ENCODE measurements around the gene NUP35. TPM values are rescaled to one million over a fixed set of nuclear protein-coding genes. Genes with fewer than 3 reads are reported as not detected.

Gene NUP35
- total RNA-seq, 2 donors from 2014 or later: 27.8 to 30.7 TPM

DNA sequence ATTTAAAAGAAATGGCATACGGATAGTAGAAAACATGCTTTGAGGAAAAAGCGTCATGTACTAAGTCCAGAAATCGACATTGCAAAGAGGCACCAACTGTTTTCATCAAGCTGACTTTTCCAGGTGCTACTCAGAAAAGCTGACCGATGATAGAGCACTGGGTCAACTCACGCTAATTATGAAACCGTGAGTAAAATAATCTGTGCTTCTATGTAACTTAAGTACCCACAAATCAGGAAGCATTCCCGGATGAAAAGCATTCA is 353 bp upstream of the NUP35 start:
- Histone ChIP-seq H3K9ac (ENCODE audit: extremely low read depth, low read length, poor library complexity, severe bottlenecking) (peak overlapping the region; percentile 81), H3K27me3 (ENCODE audit: control insufficient read depth, insufficient read depth, low read length, poor library complexity, severe bottlenecking) (no peaks in the 10 kb centered on the region), H3K4me3 (ENCODE audit: low read length) (peak overlapping the region; percentile 100), H3K27ac (ENCODE audit: low read depth, low read length) (no peak overlapping the region), H3K36me3 (ENCODE audit: control insufficient read depth, insufficient read depth, low read length) (peaks cover 7% of the 10 kb centered on the region), H3K4me1 (ENCODE audit: control insufficient read depth, insufficient read depth, low read length) (no peaks in the 10 kb centered on the region), H3K9me3 (ENCODE audit: control insufficient read depth, low read length) (no peaks in the 10 kb centered on the region)
- WGBS, 2 experiments (ENCODE audit: insufficient coverage in 1 of 2, insufficient read length in 1 of 2): 9 to 18% methylated on average over 5 to 7 of the region's 7 CpGs
- H3K4me3 Mint-ChIP-seq: peak overlapping the region; percentile 97
- H3K27ac Mint-ChIP-seq: peak overlapping the region; percentile 99
- no peaks in the 10 kb centered on the region for H3K9me3 Mint-ChIP-seq
- H3K36me3 Mint-ChIP-seq (ENCODE audit: low read depth): peaks cover 6% of the 10 kb centered on the region
- H3K4me1 Mint-ChIP-seq: peaks cover 12% of the 10 kb centered on the region
- no peaks in the 10 kb centered on the region for H3K27me3 Mint-ChIP-seq (ENCODE audit: insufficient read depth)
- TF ChIP-seq, protein P1, sequence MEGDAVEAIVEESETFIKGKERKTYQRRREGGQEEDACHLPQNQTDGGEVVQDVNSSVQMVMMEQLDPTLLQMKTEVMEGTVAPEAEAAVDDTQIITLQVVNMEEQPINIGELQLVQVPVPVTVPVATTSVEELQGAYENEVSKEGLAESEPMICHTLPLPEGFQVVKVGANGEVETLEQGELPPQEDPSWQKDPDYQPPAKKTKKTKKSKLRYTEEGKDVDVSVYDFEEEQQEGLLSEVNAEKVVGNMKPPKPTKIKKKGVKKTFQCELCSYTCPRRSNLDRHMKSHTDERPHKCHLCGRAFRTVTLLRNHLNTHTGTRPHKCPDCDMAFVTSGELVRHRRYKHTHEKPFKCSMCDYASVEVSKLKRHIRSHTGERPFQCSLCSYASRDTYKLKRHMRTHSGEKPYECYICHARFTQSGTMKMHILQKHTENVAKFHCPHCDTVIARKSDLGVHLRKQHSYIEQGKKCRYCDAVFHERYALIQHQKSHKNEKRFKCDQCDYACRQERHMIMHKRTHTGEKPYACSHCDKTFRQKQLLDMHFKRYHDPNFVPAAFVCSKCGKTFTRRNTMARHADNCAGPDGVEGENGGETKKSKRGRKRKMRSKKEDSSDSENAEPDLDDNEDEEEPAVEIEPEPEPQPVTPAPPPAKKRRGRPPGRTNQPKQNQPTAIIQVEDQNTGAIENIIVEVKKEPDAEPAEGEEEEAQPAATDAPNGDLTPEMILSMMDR (conservative IDR thresholded peaks at IDR 0.05): no peak
- DNase-seq: no peak

DNA sequence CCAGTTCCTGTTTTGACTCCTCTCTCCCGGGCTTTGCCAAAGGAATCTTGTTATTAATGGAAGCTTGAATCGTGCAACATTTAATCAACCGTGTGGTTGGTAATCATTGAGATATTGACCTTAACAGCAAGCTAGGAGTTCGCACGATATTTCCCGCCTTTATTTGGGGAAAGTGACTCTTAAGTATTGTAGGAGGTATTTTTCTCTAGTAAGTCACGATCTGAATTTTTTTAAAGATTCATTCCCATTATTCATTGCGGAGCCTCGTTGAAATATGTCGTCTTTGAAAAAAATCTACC is 663 bp downstream of the NUP35 start:
- TF ChIP-seq, protein P1 (conservative IDR thresholded peaks at IDR 0.05): no peak
- peaks cover 12% of the 10 kb centered on the region for H3K4me1 Mint-ChIP-seq
- no peaks in the 10 kb centered on the region for H3K27me3 Mint-ChIP-seq (ENCODE audit: insufficient read depth)
- H3K4me1 ChIP-seq (ENCODE audit: control insufficient read depth, insufficient read depth, low read length): no peaks in the 10 kb centered on the region
- no peaks in the 10 kb centered on the region for H3K27me3 ChIP-seq (ENCODE audit: control insufficient read depth, insufficient read depth, low read length, poor library complexity, severe bottlenecking)
- WGBS, 2 experiments (ENCODE audit: insufficient coverage in 1 of 2, insufficient read length in 1 of 2): 1 to 20% methylated on average over 1 to 10 of the region's 10 CpGs
- peak overlapping the region; percentile 81 for H3K9ac ChIP-seq (ENCODE audit: extremely low read depth, low read length, poor library complexity, severe bottlenecking)
- H3K9me3 ChIP-seq (ENCODE audit: control insufficient read depth, low read length): no peaks in the 10 kb centered on the region
- DNase-seq: no peak
- H3K36me3 Mint-ChIP-seq (ENCODE audit: low read depth): peaks cover 9% of the 10 kb centered on the region
- peak overlapping the region; percentile 100 for H3K4me3 ChIP-seq (ENCODE audit: low read length)
- H3K27ac Mint-ChIP-seq: peak overlapping the region; percentile 99
- H3K4me3 Mint-ChIP-seq: peak overlapping the region; percentile 97
- H3K9me3 Mint-ChIP-seq: no peaks in the 10 kb centered on the region
- peak overlapping the region; percentile 87 for H3K27ac ChIP-seq (ENCODE audit: low read depth, low read length)
- peaks cover 17% of the 10 kb centered on the region for H3K36me3 ChIP-seq (ENCODE audit: control insufficient read depth, insufficient read depth, low read length)

DNA sequence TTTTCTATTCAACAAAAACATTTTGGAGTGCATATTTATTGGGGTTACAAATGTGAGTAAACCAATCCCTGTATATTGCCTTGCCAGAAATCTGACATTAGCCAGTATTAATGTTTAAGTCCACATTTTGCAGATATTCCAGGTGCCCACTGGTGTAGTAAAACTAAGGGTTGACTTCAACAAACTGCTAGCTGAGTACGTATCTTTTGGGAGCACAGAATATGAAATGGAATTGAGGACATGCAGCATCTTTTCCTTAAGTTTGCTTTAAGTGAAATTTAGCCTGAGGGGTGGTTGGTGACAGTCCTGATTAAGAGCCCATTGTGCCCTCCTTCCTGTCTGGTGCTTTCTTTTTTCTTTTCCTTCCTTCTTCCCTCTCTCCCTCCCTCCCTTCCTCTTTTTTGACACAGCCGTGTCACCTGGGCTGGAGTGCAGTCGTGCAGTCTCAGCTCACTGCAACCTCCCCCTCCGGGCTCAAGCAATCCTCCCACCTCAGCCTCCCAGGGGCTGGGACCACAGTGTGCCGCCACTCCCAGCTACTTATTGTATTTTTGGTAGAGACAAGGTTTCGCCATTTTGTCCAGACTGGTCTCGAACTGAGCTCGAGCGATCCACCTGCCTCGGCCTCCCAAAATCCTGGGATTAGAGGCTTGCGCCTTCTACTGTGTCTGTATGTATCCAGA is 1.6 kb downstream of the NUP35 start:
- no peaks in the 10 kb centered on the region for H3K4me1 ChIP-seq (ENCODE audit: control insufficient read depth, insufficient read depth, low read length)
- Mint-ChIP-seq H3K27me3 (ENCODE audit: insufficient read depth) (no peaks in the 10 kb centered on the region), H3K9me3 (no peaks in the 10 kb centered on the region), H3K36me3 (ENCODE audit: low read depth) (peaks cover 12% of the 10 kb centered on the region), H3K27ac (peak overlapping the region; percentile 55), H3K4me3 (peak overlapping the region; percentile 97), H3K4me1 (peaks cover 12% of the 10 kb centered on the region)
- TF ChIP-seq, protein P1 (conservative IDR thresholded peaks at IDR 0.05): no peak
- no peak overlapping the region for H3K27ac ChIP-seq (ENCODE audit: low read depth, low read length)
- H3K27me3 ChIP-seq (ENCODE audit: control insufficient read depth, insufficient read depth, low read length, poor library complexity, severe bottlenecking): no peaks in the 10 kb centered on the region
- no peak for DNase-seq
- H3K9me3 ChIP-seq (ENCODE audit: control insufficient read depth, low read length): no peaks in the 10 kb centered on the region
- peaks cover 25% of the 10 kb centered on the region for H3K36me3 ChIP-seq (ENCODE audit: control insufficient read depth, insufficient read depth, low read length)
- 74% methylated on average over 10 to 11 of the region's 11 CpGs for WGBS, 2 experiments (ENCODE audit: insufficient coverage in 1 of 2, insufficient read length in 1 of 2)
- H3K4me3 ChIP-seq (ENCODE audit: low read length): peak overlapping the region; percentile 100
- H3K9ac ChIP-seq (ENCODE audit: extremely low read depth, low read length, poor library complexity, severe bottlenecking): no peak overlapping the region
